HepG2 (cell line): ENCODE data around the gene TMCC1. TPM values are rescaled to one million over a fixed set of nuclear protein-coding genes. Genes with fewer than 3 reads are reported as not detected.

Experiments used
- ATAD3A ChIP-seq: sonication (generic); formaldehyde crosslinking; IDR thresholded peaks from 2 replicates; pipeline ENCODE4 v1.4.0; 2020; ENCODE audit warnings: missing genetic modification reagents
- MBNL3 ChIP-seq: fragments of 250-450 bp; sonication (Bioruptor Pico); conservative IDR thresholded peaks from 2 replicates; pipeline ENCODE4 v1.8.0; 2022; ENCODE audit warnings: mild to moderate bottlenecking, inconsistent platforms
- NR2F1 ChIP-seq, 2 experiments: fragments of 450-650 bp in 1 of 2; formaldehyde crosslinking in 1 of 2; IDR thresholded peaks; 2 replicates each; pipeline versions ENCODE4 v1.5.0 to v1.6.1; 2016 to 2020; ENCODE audit warnings: mild to moderate bottlenecking in 1 of 2, missing compliant biosample characterization in 1 of 2, missing genetic modification reagents in 1 of 2, moderate library complexity in 1 of 2
- ZSCAN29 ChIP-seq: sonication (generic); formaldehyde crosslinking; conservative IDR thresholded peaks from 2 replicates; pipeline ENCODE4 v1.4.0; 2020; ENCODE audit warnings: mild to moderate bottlenecking, missing genetic modification reagents
- polyA plus RNA-seq, 8 experiments: library from polyadenylated mRNA; depleted of rRNA in 3 of 8; stranded (reverse) in 7 of 8; unstranded in 1 of 8; fragments of >200 nt; fragmentation: Illumina TruSeq in 4 of 8; extraction: Trizol in 4 of 8; gene quantifications; 2 replicates each; pipeline versions ENCODE4 v1.2.1 to v1.2.3, GENCODE V29; 2011 to 2016; ENCODE audit warnings: low read depth in 4 of 8, missing spikeins in 1 of 8, mixed read lengths in 1 of 8; ENCODE audit not compliant: insufficient read depth in 1 of 8
- total RNA-seq, 5 experiments: library from RNA; depleted of rRNA; stranded (reverse); fragments of >200 nt; fragmentation: Illumina TruSeq; extraction: Trizol; gene quantifications; 2 replicates each; pipeline ENCODE4 v1.2.3, GENCODE V29; 2016; ENCODE audit warnings: low read depth in 1 of 5
- TF ChIP-seq, protein P1 (sequence below): sonication (generic); formaldehyde crosslinking; IDR thresholded peaks from 2 replicates; pipeline ENCODE4 v1.4.0; 2020; ENCODE audit warnings: mild to moderate bottlenecking, missing genetic modification reagents
- TF ChIP-seq, protein P2 (sequence below): IDR thresholded peaks from 2 replicates; pipeline ENCODE4 v1.6.1; 2016; ENCODE audit warnings: control low read depth
- TF ChIP-seq, protein P3 (sequence below): sonication (generic); formaldehyde crosslinking; IDR thresholded peaks from 2 replicates; pipeline ENCODE4 v1.5.0; 2020; ENCODE audit warnings: missing genetic modification reagents, mild to moderate bottlenecking, borderline replicate concordance
- TF ChIP-seq, protein P4 (sequence below): sonication (generic); formaldehyde crosslinking; IDR thresholded peaks from 2 replicates; pipeline ENCODE4 v1.4.0; 2020; ENCODE audit warnings: mild to moderate bottlenecking, missing genetic modification reagents, borderline replicate concordance
- TF ChIP-seq, protein P5 (sequence below): sonication (generic); formaldehyde crosslinking; IDR thresholded peaks from 2 replicates; pipeline ENCODE4 v1.8.1; 2023; ENCODE audit warnings: missing genetic modification reagents, mild to moderate bottlenecking, borderline replicate concordance
- TF ChIP-seq, protein P6 (sequence below): sonication (generic); formaldehyde crosslinking; IDR thresholded peaks from 2 replicates; pipeline ENCODE4 v1.4.0; 2020; ENCODE audit warnings: mild to moderate bottlenecking, missing genetic modification reagents
- TF ChIP-seq, protein P7 (sequence below): sonication (generic); formaldehyde crosslinking; IDR thresholded peaks from 2 replicates; pipeline ENCODE4 v1.9.0; 2021; ENCODE audit warnings: missing genetic modification reagents, mild to moderate bottlenecking, borderline replicate concordance

TMCC1 gene
- total and polyA plus RNA-seq, 2 of the 13 experiments (the other 11 are each of a cell fraction or from before 2014, with no cell fraction given), result 12.1 to 264 TPM

DNA sequence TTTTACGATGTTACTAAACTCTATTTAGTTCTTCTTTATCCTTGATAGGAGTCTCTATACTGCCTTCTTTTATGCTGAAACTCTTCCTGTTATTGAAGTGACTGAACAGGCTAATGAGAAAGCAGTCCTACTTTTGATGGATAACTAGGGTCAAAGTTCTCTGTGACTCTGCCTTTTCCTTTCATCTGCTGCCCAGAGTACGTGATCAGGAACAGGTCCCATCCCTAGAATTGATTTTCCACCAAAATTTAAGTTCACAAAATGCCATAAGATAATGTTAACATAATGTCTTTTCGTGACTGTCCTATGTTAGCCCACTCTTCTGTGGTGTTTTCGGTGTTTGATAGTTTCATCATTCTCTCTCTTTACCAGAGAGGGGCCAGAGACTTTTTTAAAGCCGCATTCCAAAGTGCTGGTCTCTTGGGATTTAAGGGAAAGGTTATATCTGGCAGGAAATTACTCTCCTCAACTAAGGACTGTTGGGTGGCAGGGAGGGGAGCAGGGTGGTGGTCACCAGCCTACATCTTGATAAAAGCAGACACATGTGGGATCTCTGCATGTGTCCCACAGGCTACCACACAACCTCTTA is 236.8 kb downstream of the TMCC1 start (continued):
- TF ChIP-seq, protein P1, sequence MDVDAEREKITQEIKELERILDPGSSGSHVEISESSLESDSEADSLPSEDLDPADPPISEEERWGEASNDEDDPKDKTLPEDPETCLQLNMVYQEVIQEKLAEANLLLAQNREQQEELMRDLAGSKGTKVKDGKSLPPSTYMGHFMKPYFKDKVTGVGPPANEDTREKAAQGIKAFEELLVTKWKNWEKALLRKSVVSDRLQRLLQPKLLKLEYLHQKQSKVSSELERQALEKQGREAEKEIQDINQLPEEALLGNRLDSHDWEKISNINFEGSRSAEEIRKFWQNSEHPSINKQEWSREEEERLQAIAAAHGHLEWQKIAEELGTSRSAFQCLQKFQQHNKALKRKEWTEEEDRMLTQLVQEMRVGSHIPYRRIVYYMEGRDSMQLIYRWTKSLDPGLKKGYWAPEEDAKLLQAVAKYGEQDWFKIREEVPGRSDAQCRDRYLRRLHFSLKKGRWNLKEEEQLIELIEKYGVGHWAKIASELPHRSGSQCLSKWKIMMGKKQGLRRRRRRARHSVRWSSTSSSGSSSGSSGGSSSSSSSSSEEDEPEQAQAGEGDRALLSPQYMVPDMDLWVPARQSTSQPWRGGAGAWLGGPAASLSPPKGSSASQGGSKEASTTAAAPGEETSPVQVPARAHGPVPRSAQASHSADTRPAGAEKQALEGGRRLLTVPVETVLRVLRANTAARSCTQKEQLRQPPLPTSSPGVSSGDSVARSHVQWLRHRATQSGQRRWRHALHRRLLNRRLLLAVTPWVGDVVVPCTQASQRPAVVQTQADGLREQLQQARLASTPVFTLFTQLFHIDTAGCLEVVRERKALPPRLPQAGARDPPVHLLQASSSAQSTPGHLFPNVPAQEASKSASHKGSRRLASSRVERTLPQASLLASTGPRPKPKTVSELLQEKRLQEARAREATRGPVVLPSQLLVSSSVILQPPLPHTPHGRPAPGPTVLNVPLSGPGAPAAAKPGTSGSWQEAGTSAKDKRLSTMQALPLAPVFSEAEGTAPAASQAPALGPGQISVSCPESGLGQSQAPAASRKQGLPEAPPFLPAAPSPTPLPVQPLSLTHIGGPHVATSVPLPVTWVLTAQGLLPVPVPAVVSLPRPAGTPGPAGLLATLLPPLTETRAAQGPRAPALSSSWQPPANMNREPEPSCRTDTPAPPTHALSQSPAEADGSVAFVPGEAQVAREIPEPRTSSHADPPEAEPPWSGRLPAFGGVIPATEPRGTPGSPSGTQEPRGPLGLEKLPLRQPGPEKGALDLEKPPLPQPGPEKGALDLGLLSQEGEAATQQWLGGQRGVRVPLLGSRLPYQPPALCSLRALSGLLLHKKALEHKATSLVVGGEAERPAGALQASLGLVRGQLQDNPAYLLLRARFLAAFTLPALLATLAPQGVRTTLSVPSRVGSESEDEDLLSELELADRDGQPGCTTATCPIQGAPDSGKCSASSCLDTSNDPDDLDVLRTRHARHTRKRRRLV, result no peak
- TF ChIP-seq ZSCAN29 (CRISPR knock-in tag), result 0 out of 2 replicates have a peak, but pooled peaks have one; percentile 44
- TF ChIP-seq MBNL3 (CRISPR knock-in tag), result no peak
- TF ChIP-seq, protein P2, sequence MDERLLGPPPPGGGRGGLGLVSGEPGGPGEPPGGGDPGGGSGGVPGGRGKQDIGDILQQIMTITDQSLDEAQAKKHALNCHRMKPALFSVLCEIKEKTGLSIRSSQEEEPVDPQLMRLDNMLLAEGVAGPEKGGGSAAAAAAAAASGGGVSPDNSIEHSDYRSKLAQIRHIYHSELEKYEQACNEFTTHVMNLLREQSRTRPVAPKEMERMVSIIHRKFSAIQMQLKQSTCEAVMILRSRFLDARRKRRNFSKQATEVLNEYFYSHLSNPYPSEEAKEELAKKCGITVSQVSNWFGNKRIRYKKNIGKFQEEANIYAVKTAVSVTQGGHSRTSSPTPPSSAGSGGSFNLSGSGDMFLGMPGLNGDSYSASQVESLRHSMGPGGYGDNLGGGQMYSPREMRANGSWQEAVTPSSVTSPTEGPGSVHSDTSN (CRISPR knock-in tag), result no peak
- TF ChIP-seq, protein P3, sequence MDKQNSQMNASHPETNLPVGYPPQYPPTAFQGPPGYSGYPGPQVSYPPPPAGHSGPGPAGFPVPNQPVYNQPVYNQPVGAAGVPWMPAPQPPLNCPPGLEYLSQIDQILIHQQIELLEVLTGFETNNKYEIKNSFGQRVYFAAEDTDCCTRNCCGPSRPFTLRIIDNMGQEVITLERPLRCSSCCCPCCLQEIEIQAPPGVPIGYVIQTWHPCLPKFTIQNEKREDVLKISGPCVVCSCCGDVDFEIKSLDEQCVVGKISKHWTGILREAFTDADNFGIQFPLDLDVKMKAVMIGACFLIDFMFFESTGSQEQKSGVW (CRISPR knock-in tag), result no peak
- TF ChIP-seq ATAD3A (CRISPR knock-in tag), result no peak
- TF ChIP-seq, protein P4, sequence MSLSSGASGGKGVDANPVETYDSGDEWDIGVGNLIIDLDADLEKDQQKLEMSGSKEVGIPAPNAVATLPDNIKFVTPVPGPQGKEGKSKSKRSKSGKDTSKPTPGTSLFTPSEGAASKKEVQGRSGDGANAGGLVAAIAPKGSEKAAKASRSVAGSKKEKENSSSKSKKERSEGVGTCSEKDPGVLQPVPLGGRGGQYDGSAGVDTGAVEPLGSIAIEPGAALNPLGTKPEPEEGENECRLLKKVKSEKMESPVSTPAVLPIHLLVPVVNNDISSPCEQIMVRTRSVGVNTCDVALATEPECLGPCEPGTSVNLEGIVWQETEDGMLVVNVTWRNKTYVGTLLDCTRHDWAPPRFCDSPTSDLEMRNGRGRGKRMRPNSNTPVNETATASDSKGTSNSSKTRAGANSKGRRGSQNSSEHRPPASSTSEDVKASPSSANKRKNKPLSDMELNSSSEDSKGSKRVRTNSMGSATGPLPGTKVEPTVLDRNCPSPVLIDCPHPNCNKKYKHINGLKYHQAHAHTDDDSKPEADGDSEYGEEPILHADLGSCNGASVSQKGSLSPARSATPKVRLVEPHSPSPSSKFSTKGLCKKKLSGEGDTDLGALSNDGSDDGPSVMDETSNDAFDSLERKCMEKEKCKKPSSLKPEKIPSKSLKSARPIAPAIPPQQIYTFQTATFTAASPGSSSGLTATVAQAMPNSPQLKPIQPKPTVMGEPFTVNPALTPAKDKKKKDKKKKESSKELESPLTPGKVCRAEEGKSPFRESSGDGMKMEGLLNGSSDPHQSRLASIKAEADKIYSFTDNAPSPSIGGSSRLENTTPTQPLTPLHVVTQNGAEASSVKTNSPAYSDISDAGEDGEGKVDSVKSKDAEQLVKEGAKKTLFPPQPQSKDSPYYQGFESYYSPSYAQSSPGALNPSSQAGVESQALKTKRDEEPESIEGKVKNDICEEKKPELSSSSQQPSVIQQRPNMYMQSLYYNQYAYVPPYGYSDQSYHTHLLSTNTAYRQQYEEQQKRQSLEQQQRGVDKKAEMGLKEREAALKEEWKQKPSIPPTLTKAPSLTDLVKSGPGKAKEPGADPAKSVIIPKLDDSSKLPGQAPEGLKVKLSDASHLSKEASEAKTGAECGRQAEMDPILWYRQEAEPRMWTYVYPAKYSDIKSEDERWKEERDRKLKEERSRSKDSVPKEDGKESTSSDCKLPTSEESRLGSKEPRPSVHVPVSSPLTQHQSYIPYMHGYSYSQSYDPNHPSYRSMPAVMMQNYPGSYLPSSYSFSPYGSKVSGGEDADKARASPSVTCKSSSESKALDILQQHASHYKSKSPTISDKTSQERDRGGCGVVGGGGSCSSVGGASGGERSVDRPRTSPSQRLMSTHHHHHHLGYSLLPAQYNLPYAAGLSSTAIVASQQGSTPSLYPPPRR (CRISPR knock-in tag), result 0 out of 2 replicates have a peak, but pooled peaks have one; percentile 32
- TF ChIP-seq, protein P5, sequence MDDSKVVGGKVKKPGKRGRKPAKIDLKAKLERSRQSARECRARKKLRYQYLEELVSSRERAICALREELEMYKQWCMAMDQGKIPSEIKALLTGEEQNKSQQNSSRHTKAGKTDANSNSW, result no peak
- TF ChIP-seq, protein P6, sequence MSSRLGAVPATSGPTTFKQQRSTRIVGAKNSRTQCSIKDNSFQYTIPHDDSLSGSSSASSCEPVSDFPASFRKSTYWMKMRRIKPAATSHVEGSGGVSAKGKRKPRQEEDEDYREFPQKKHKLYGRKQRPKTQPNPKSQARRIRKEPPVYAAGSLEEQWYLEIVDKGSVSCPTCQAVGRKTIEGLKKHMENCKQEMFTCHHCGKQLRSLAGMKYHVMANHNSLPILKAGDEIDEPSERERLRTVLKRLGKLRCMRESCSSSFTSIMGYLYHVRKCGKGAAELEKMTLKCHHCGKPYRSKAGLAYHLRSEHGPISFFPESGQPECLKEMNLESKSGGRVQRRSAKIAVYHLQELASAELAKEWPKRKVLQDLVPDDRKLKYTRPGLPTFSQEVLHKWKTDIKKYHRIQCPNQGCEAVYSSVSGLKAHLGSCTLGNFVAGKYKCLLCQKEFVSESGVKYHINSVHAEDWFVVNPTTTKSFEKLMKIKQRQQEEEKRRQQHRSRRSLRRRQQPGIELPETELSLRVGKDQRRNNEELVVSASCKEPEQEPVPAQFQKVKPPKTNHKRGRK (CRISPR knock-in tag), result no peak
- TF ChIP-seq, protein P7, sequence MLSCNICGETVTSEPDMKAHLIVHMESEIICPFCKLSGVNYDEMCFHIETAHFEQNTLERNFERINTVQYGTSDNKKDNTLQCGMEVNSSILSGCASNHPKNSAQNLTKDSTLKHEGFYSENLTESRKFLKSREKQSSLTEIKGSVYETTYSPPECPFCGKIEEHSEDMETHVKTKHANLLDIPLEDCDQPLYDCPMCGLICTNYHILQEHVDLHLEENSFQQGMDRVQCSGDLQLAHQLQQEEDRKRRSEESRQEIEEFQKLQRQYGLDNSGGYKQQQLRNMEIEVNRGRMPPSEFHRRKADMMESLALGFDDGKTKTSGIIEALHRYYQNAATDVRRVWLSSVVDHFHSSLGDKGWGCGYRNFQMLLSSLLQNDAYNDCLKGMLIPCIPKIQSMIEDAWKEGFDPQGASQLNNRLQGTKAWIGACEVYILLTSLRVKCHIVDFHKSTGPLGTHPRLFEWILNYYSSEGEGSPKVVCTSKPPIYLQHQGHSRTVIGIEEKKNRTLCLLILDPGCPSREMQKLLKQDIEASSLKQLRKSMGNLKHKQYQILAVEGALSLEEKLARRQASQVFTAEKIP (CRISPR knock-in tag), result no peak
- peak; percentile 29 to 45; a peak in 2 of 4 replicates for TF ChIP-seq NR2F1 (CRISPR knock-in tag; IDR thresholded peaks at IDR 0.05)
